ENCODE data around the gene CRAT. TPM values are rescaled to one million over a fixed set of nuclear protein-coding genes. Genes with fewer than 3 reads are reported as not detected.
"Not testable (repeated sequence)": the region's sequence is repeated elsewhere in the genome, so short reads cannot be mapped to it uniquely, and the experiment has no call there.

CRAT gene
- total RNA-seq, 2 experiments from 2014 or later = 13.2 to 18.9 TPM

GRCh38 chr9:129138144-129138462, 27.5 kb upstream of the CRAT start:
- Mint-ChIP-seq H3K9me3 (ENCODE audit: low read depth) (no peaks in the 10 kb centered on the region), H3K4me3 (no peak overlapping the region), H3K4me1 (peaks cover 35% of the 10 kb centered on the region), H3K36me3 (ENCODE audit: low read depth) (peaks cover 21% of the 10 kb centered on the region), H3K27me3 (no peaks in the 10 kb centered on the region), H3K27ac (no peak overlapping the region)
- intact Hi-C loops (cut with DNase I, micrococcal nuclease) = loop anchor here in 1 of 2 experiments (2.0 to 10.0 kb wide), 2 partner anchors 37 to 647 kb away; no protein-coding TSS in a partner anchor
- ChIA-PET POLR2A (interaction anchor here (0.6 kb wide), 2 partner anchors 25 to 102 kb away, joined by 3 read pairs; partner anchors contain the start of gene MIGA2), CTCF (interaction anchor here (0.6 to 7.8 kb wide), 4 partner anchors 36 to 1202 kb away, joined by 3 to 96 read pairs (median 7); partner anchors contain the start of genes C9orf50 and NTMT1)
- no peak for ATAC-seq
- no peak for DNase-seq

GRCh38 chr9:129137292-129138143, 26.9 kb upstream of the CRAT start:
- CTCF ChIA-PET = interaction anchor here (0.6 to 7.8 kb wide), 6 partner anchors 37 to 1202 kb away, joined by 3 to 96 read pairs (median 3); partner anchors contain the start of genes C9orf50 and NTMT1
- POLR2A ChIA-PET = interaction anchor here (0.6 kb wide), 1 partner anchor 101 kb away, joined by 3 read pairs; the partner anchor contains the start of gene MIGA2
- Mint-ChIP-seq H3K27ac (peak overlapping the region; percentile 7), H3K9me3 (ENCODE audit: low read depth) (no peaks in the 10 kb centered on the region), H3K36me3 (ENCODE audit: low read depth) (peaks cover 16% of the 10 kb centered on the region), H3K4me1 (peaks cover 30% of the 10 kb centered on the region), H3K27me3 (no peaks in the 10 kb centered on the region), H3K4me3 (no peak overlapping the region)
- intact Hi-C loops (cut with DNase I, micrococcal nuclease) = loop anchor here in 1 of 2 experiments (2.0 to 10.0 kb wide), 2 partner anchors 37 to 647 kb away; no protein-coding TSS in a partner anchor
- ATAC-seq = no peak
- no peak for DNase-seq

- H3K27me3 Mint-ChIP-seq = no peaks in the 10 kb centered on the region
- peaks cover 15% of the 10 kb centered on the region for H3K36me3 Mint-ChIP-seq (ENCODE audit: low read depth)
- ChIA-PET POLR2A (no interaction called here), CTCF (interaction anchor here (0.6 to 7.8 kb wide), 5 partner anchors 38 to 487 kb away, joined by 3 to 96 read pairs (median 3); partner anchors contain the start of genes C9orf50 and NTMT1)
- no peaks in the 10 kb centered on the region for H3K9me3 Mint-ChIP-seq (ENCODE audit: low read depth)
- intact Hi-C loops (cut with DNase I, micrococcal nuclease) = loop anchor here in 1 of 2 experiments (10.0 kb wide), 1 partner anchor 648 kb away; no protein-coding TSS in a partner anchor
- no peak for DNase-seq
- H3K4me3 Mint-ChIP-seq = no peak overlapping the region
- no peak overlapping the region for H3K27ac Mint-ChIP-seq
- no peak for ATAC-seq
- H3K4me1 Mint-ChIP-seq = peaks cover 26% of the 10 kb centered on the region
These were observed 25.9 kb upstream of the CRAT start for GRCh38 chr9:129136446-129137035.

DNA sequence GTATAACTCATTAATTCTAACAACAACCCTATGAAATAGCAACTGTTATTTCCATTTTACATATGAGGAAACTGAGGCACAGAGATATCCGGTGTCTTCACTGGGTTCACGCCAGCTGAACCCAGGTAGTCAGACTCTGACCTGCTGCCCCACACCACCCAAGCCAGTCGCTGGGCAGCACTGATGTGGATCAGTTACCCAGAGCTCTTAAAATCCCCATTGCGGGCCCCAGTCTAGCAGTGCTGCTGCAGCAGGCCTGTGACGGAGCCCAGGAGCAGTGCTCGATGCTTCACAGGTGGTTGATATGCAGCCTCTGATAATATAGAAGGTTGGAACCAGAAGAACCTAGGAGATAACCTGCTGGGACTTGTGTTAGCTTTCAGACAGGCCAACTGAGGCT, 24.9 kb upstream of the CRAT start:
- H3K4me1 Mint-ChIP-seq = peaks cover 18% of the 10 kb centered on the region
- ATAC-seq (no peak), DNase-seq (no peak)
- H3K4me3 Mint-ChIP-seq = no peak overlapping the region
- peaks cover 17% of the 10 kb centered on the region for H3K36me3 Mint-ChIP-seq (ENCODE audit: low read depth)
- intact Hi-C loops (cut with DNase I, micrococcal nuclease) = loop anchor here in 1 of 2 experiments (10.0 kb wide), 1 partner anchor 649 kb away; no protein-coding TSS in a partner anchor
- H3K27ac Mint-ChIP-seq = no peak overlapping the region
- ChIA-PET CTCF (interaction anchor here (0.7 to 7.8 kb wide), 6 partner anchors 8 to 488 kb away, joined by 3 to 96 read pairs (median 4); partner anchors contain the start of genes C9orf50 and NTMT1), POLR2A (interaction anchor here (0.6 kb wide), 1 partner anchor 187 kb away, joined by 3 read pairs; no protein-coding TSS in a partner anchor)
- H3K27me3 Mint-ChIP-seq = no peaks in the 10 kb centered on the region
- H3K9me3 Mint-ChIP-seq (ENCODE audit: low read depth) = no peaks in the 10 kb centered on the region

DNA sequence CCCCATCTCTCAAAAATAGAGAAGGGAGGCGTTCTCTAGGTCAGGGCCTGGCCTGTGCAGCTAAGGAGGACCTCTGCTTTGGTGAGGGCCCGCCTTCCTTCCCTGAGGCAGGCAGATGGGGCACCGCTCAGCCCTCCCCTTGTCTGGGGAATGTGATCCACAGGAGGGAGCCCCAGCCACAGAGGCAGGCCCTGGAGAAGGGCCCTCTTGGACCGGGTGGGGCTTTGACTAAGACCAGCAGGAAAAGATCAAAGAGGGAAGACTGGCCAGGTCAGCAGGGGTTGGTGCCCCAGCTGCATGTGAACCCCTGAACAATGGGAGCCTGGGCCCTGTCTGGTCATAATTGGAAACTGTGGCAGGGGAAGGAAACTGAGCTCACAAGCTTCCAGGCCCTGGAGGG, 22.5 kb upstream of the CRAT start:
- Mint-ChIP-seq H3K36me3 (ENCODE audit: low read depth) (peaks cover 22% of the 10 kb centered on the region), H3K27ac (no peak overlapping the region), H3K27me3 (no peaks in the 10 kb centered on the region), H3K4me1 (peaks cover 6% of the 10 kb centered on the region), H3K9me3 (ENCODE audit: low read depth) (no peaks in the 10 kb centered on the region), H3K4me3 (no peak overlapping the region)
- POLR2A ChIA-PET = no interaction called here
- DNase-seq = no peak
- CTCF ChIA-PET = interaction anchor here (0.7 to 7.8 kb wide), 4 partner anchors 9 to 490 kb away, joined by 3 to 96 read pairs (median 38); partner anchors contain the start of genes C9orf50 and NTMT1
- no peak for ATAC-seq
- intact Hi-C loops (cut with DNase I, micrococcal nuclease) = loop anchor here in 1 of 2 experiments (10.0 kb wide), 1 partner anchor 652 kb away; no protein-coding TSS in a partner anchor

- Mint-ChIP-seq H3K4me3 (no peak overlapping the region), H3K36me3 (ENCODE audit: low read depth) (peaks cover 21% of the 10 kb centered on the region), H3K9me3 (ENCODE audit: low read depth) (no peaks in the 10 kb centered on the region), H3K27me3 (no peaks in the 10 kb centered on the region), H3K4me1 (peaks cover 6% of the 10 kb centered on the region), H3K27ac (no peak overlapping the region)
- ChIA-PET POLR2A (interaction anchor here (0.9 to 1.3 kb wide), 3 partner anchors 9 to 470 kb away, joined by 3 to 6 read pairs (median 3); no protein-coding TSS in a partner anchor), CTCF (interaction anchor here (0.6 to 3.5 kb wide), 45 partner anchors 7 to 653 kb away, joined by 3 to 70 read pairs (median 4); partner anchors contain the start of gene NTMT1)
- DNase-seq = peak; percentile 91
- intact Hi-C loops (cut with DNase I, micrococcal nuclease) = loop anchor here (2.0 to 10.0 kb wide), 3 partner anchors 479 to 653 kb away; no protein-coding TSS in a partner anchor
- ATAC-seq = peak; percentile 100
These were observed 20.9 kb upstream of the CRAT start for GRCh38 chr9:129131300-129132145.

DNA sequence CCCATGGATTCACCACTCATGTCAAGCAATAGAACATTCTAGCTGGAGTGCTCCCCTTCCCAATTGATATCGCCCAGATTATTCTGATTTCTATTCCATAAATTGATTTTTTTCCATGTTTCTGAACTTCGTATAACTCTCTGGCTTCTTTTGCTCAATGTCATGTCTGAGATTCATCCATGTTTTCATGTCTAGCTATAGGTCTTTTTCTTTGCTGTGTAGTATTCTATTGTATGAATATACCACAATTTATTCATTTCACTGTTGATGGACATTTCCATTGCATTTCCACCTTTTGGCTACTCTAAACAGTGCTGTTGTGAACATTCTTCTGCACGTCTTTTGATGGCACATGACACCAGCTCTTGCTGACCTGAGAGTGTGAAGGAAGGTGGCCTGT, 20.2 kb upstream of the CRAT start:
- Mint-ChIP-seq H3K4me1 (peaks cover 6% of the 10 kb centered on the region), H3K27me3 (no peaks in the 10 kb centered on the region), H3K27ac (no peak overlapping the region), H3K36me3 (ENCODE audit: low read depth) (peaks cover 18% of the 10 kb centered on the region), H3K9me3 (ENCODE audit: low read depth) (no peaks in the 10 kb centered on the region), H3K4me3 (no peak overlapping the region)
- ChIA-PET CTCF (interaction anchor here (0.8 to 3.5 kb wide), 26 partner anchors 8 to 494 kb away, joined by 3 to 70 read pairs (median 6); partner anchors contain the start of gene NTMT1), POLR2A (no interaction called here)
- DNase-seq (no peak), ATAC-seq (no peak)
- intact Hi-C loops (cut with DNase I, micrococcal nuclease) = loop anchor here (2.0 to 10.0 kb wide), 3 partner anchors 480 to 654 kb away; no protein-coding TSS in a partner anchor

GRCh38 chr9:129130271-129130670, 19.7 kb upstream of the CRAT start:
- H3K4me1 Mint-ChIP-seq; H3K27ac Mint-ChIP-seq; H3K27me3 Mint-ChIP-seq; POLR2A ChIA-PET; H3K4me3 Mint-ChIP-seq; ATAC-seq; DNase-seq; H3K9me3 Mint-ChIP-seq (ENCODE audit: low read depth): not testable (repeated sequence)
- intact Hi-C loops (cut with DNase I, micrococcal nuclease) = loop anchor here (2.0 to 10.0 kb wide), 3 partner anchors 481 to 655 kb away; no protein-coding TSS in a partner anchor
- CTCF ChIA-PET = interaction anchor here (0.6 to 3.5 kb wide), 13 partner anchors 8 to 495 kb away, joined by 3 to 39 read pairs (median 6); partner anchors contain the start of gene NTMT1
- peaks cover 18% of the 10 kb centered on the region for H3K36me3 Mint-ChIP-seq (ENCODE audit: low read depth)

DNA sequence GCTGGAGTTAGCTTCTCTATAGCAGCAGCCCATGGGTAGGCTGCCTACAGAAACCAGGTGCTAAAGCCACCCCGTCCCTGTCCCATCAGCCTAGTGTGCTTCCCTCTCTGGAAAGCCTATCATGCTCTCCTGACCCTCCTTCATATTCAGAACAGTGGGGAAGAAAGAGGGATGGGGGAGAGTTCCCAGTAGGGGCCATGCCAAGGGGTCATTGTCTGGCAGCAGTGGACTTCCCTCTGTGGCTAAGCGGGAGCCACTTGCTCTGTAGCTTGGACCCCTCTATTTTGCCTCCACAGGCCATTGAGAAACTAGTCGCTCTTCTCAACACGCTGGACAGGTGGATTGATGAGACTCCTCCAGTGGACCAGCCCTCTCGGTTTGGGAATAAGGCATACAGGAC, 18.1 kb upstream of the CRAT start:
- intact Hi-C loops (cut with DNase I, micrococcal nuclease) = no loop called here
- Mint-ChIP-seq H3K27ac (no peak overlapping the region), H3K4me3 (no peak overlapping the region), H3K36me3 (ENCODE audit: low read depth) (peaks cover 19% of the 10 kb centered on the region), H3K9me3 (ENCODE audit: low read depth) (no peaks in the 10 kb centered on the region), H3K4me1 (peaks cover 6% of the 10 kb centered on the region), H3K27me3 (no peaks in the 10 kb centered on the region)
- ATAC-seq (no peak), DNase-seq (no peak)
- ChIA-PET CTCF (interaction anchor here (0.6 to 3.2 kb wide), 3 partner anchors 11 to 20 kb away, joined by 3 to 7 read pairs (median 4); no protein-coding TSS in a partner anchor), POLR2A (interaction anchor here (1.1 kb wide), 1 partner anchor 497 kb away, joined by 3 read pairs; the partner anchor contains the start of gene NTMT1)
